ENCODE results near the gene CTIF. TPM values are rescaled to one million over a fixed set of nuclear protein-coding genes. Genes with fewer than 3 reads are reported as not detected.
A peak's percentile ranks its signal among the peaks of the same experiment; 100 is the strongest.

CTIF gene
- total and polyA plus RNA-seq, 11 donors, result 21.2 to 93.0 (median 68.0) TPM

- Histone ChIP-seq H3K36me3 (no peaks in the 10 kb centered on the region), H3K27me3 (no peaks in the 10 kb centered on the region), H3K27ac (peak overlapping the region in 11 of 12 donors; percentile 19 to 91 (median 73)), H3K4me1 (peaks cover 3 to 51% (median 20%) of the 10 kb centered on the region in 12 donors), H3K9me3 (peaks cover 0 to 15% (median 0%) of the 10 kb centered on the region in 12 donors), H3K4me3 (no peak overlapping the region)
- intact Hi-C loops (cut with DNase I), result loop anchor here in 1 of 10 donors (2.0 to 5.0 kb wide), 2 partner anchors 46 to 121 kb away; no protein-coding TSS in a partner anchor
- DNase-seq, result no peak
- no peak for ATAC-seq
- 51 to 72% (median 59%) methylated on average over 3 to 4 of the region's 4 CpGs for WGBS, 4 donors
- TF ChIP-seq POLR2A (IDR thresholded peaks at IDR 0.05), result no peak
- TF ChIP-seq CTCF (IDR thresholded peaks at IDR 0.05), result no peak
These were observed 362.6 kb downstream of the CTIF start for GRCh38 chr18:48901145-48902022.

GRCh38 chr18:48902023-48902855 is 363.4 kb downstream of the CTIF start:
- Histone ChIP-seq H3K27me3 (no peaks in the 10 kb centered on the region), H3K4me1 (peaks cover 3 to 43% (median 19%) of the 10 kb centered on the region in 12 donors), H3K4me3 (no peak overlapping the region), H3K36me3 (no peaks in the 10 kb centered on the region), H3K9me3 (peaks cover 0 to 15% (median 0%) of the 10 kb centered on the region in 12 donors), H3K27ac (peak overlapping the region; percentile 19 to 91 (median 69))
- ATAC-seq (peak; percentile 48 to 93 (median 91)), DNase-seq (peak; percentile 90 to 95 (median 94))
- intact Hi-C loops (cut with DNase I), result loop anchor here in 1 of 10 donors (2.0 to 5.0 kb wide), 2 partner anchors 45 to 121 kb away; no protein-coding TSS in a partner anchor
- no peak for TF ChIP-seq CTCF (IDR thresholded peaks at IDR 0.05)
- TF ChIP-seq POLR2A (IDR thresholded peaks at IDR 0.05), result no peak
- 23 to 41% (median 36%) methylated on average over 11 to 27 of the region's 27 CpGs for WGBS, 4 donors

- Histone ChIP-seq H3K4me3 (no peak overlapping the region), H3K27ac (peak overlapping the region in 10 of 12 donors; percentile 19 to 91 (median 74)), H3K9me3 (peaks cover 0 to 15% (median 0%) of the 10 kb centered on the region in 12 donors), H3K27me3 (no peaks in the 10 kb centered on the region), H3K36me3 (no peaks in the 10 kb centered on the region), H3K4me1 (peaks cover 3 to 35% (median 18%) of the 10 kb centered on the region in 12 donors)
- 74 to 80% (median 77%) methylated on average over 8 of the region's 8 CpGs for WGBS, 4 donors
- ATAC-seq, result peak; percentile 41 to 78 (median 74)
- intact Hi-C loops (cut with DNase I), result loop anchor here in 1 of 10 donors (2.0 to 5.0 kb wide), 2 partner anchors 44 to 122 kb away; no protein-coding TSS in a partner anchor
- DNase-seq, result peak; percentile 63 to 83 (median 73)
- TF ChIP-seq CTCF (IDR thresholded peaks at IDR 0.05) (peak in 1 of 12 donors; percentile 7), POLR2A (IDR thresholded peaks at IDR 0.05) (no peak)
These were observed 364.2 kb downstream of the CTIF start for GRCh38 chr18:48902856-48903601.

All from heart left ventricle (tissue), 16 donors.